ENCODE measurements around the gene OPALIN.

The OPALIN gene

DNA sequence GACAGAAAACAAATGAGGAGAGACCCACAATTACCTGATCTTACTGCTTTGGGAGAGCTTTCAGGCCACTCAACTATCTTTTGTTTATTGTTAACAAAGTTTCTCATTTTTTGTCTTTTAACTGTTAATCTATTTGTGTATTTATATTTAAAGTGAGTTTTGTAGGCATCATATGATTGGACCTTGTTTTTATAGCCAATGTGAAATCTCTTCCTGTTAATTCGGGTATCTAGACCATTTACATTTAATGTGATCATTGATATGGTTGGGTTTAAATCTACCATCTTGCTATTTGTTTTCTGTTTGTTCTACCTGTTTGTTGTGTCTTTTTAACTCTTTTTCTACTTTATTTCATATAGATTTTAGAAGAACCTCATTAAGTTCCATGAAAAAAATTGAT is 12.5 kb downstream of the OPALIN start:
- Histone ChIP-seq H3K4me1 (ENCODE audit: control insufficient read depth, low read depth, low read length) (peaks cover 4% of the 10 kb centered on the region), H3K18ac (ENCODE audit: low read length) (no peak overlapping the region), H4K5ac (ENCODE audit: low read length) (no peak overlapping the region), H3K23ac (ENCODE audit: low read length) (no peak overlapping the region), H3K9ac (ENCODE audit: low read length) (no peak overlapping the region), H3K27ac (ENCODE audit: low read depth, low read length) (no peak overlapping the region), H3K4ac (ENCODE audit: low read depth, low read length) (no peak overlapping the region), H2BK15ac (replicated peaks; ENCODE audit: low read depth) (no peak overlapping the region), H3K27me3 (ENCODE audit: insufficient read depth, low read length, poor library complexity) (no peaks in the 10 kb centered on the region), H3K79me1 (ENCODE audit: low read length) (no peaks in the 10 kb centered on the region), H3K79me2 (ENCODE audit: control insufficient read depth, insufficient read depth, low read length) (no peaks in the 10 kb centered on the region), H3K4me2 (ENCODE audit: low read length) (no peak overlapping the region), H3K4me3 (ENCODE audit: low read length) (no peak overlapping the region), H2AK5ac (ENCODE audit: low read length) (no peak overlapping the region), H3K36me3 (ENCODE audit: control insufficient read depth, insufficient read depth, low read length) (no peaks in the 10 kb centered on the region), H3K56ac (ENCODE audit: low read length) (no peak overlapping the region), H2BK120ac (ENCODE audit: low read depth, low read length) (no peak overlapping the region), H2BK5ac (ENCODE audit: low read length) (no peak overlapping the region), H4K8ac (ENCODE audit: low read depth, low read length) (no peak overlapping the region)
- DNase-seq, result no peak
- no CpG with 5 or more reads among the region's 1 CpG for WGBS (ENCODE audit: extremely low coverage, insufficient coverage, low lambda C conversion rate)

DNA sequence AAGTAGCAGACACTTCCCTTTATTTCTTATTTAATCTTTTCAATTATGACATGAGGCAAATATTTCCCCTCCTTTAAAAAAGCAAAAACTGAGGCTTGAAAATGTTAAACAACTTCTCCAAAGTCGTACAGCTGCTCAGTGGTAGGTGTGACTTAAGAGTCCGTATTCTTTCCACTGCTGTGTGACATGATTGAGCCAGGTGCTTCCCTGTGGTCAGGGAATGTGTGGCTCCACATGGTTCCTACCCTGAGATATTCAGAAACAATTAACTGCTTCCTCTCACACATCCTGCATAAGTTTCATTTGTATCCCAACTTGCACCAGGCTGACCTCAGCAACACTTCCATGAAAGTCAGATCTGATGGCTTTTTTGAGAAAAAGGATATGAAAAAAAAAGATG is 13.6 kb downstream of the OPALIN start:
- no peak overlapping the region for H3K4ac ChIP-seq (ENCODE audit: low read depth, low read length)
- H2BK5ac ChIP-seq (ENCODE audit: low read length), result no peak overlapping the region
- H3K4me3 ChIP-seq (ENCODE audit: low read length), result no peak overlapping the region
- H3K27me3 ChIP-seq (ENCODE audit: insufficient read depth, low read length, poor library complexity), result no peaks in the 10 kb centered on the region
- H2BK15ac ChIP-seq (replicated peaks; ENCODE audit: low read depth), result no peak overlapping the region
- peak; percentile 82 for DNase-seq
- H4K5ac ChIP-seq (ENCODE audit: low read length), result no peak overlapping the region
- no peak overlapping the region for H4K8ac ChIP-seq (ENCODE audit: low read depth, low read length)
- peaks cover 4% of the 10 kb centered on the region for H3K4me1 ChIP-seq (ENCODE audit: control insufficient read depth, low read depth, low read length)
- H3K9ac ChIP-seq (ENCODE audit: low read length), result no peak overlapping the region
- WGBS (ENCODE audit: extremely low coverage, insufficient coverage, low lambda C conversion rate), result no CpG with 5 or more reads among the region's 2 CpGs
- H3K56ac ChIP-seq (ENCODE audit: low read length), result no peak overlapping the region
- H3K36me3 ChIP-seq (ENCODE audit: control insufficient read depth, insufficient read depth, low read length), result no peaks in the 10 kb centered on the region
- H3K4me2 ChIP-seq (ENCODE audit: low read length), result no peak overlapping the region
- no peak overlapping the region for H3K23ac ChIP-seq (ENCODE audit: low read length)
- no peak overlapping the region for H2AK5ac ChIP-seq (ENCODE audit: low read length)
- H3K79me1 ChIP-seq (ENCODE audit: low read length), result no peaks in the 10 kb centered on the region
- H3K18ac ChIP-seq (ENCODE audit: low read length), result no peak overlapping the region
- no peaks in the 10 kb centered on the region for H3K79me2 ChIP-seq (ENCODE audit: control insufficient read depth, insufficient read depth, low read length)
- peak overlapping the region; percentile 3 for H3K27ac ChIP-seq (ENCODE audit: low read depth, low read length)
- H2BK120ac ChIP-seq (ENCODE audit: low read depth, low read length), result no peak overlapping the region

DNA sequence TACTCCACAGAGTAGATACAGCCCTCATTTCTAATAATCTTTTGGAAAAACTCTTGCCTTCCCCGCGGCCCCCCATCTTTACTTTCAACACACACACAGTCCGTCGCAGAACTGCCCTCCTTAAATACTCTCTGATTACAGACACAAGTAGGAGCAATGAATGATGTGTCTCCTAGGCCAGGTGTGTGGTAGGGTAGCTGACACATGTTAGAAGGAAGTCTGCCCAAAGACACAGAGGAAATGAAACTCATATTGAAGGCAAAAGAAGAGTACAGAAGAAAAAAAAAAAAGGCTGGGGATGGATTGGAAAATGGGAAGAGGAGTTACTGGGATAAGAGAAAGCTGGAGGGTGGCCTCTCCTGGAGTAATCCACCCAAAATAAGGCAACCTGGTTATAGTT is 14.6 kb downstream of the OPALIN start:
- H3K36me3 ChIP-seq (ENCODE audit: control insufficient read depth, insufficient read depth, low read length), result no peaks in the 10 kb centered on the region
- H2AK5ac ChIP-seq (ENCODE audit: low read length), result no peak overlapping the region
- H4K8ac ChIP-seq (ENCODE audit: low read depth, low read length), result no peak overlapping the region
- no peak overlapping the region for H4K5ac ChIP-seq (ENCODE audit: low read length)
- H2BK120ac ChIP-seq (ENCODE audit: low read depth, low read length), result no peak overlapping the region
- H2BK15ac ChIP-seq (replicated peaks; ENCODE audit: low read depth), result no peak overlapping the region
- DNase-seq, result no peak
- no peak overlapping the region for H3K18ac ChIP-seq (ENCODE audit: low read length)
- H3K79me1 ChIP-seq (ENCODE audit: low read length), result no peaks in the 10 kb centered on the region
- H3K27ac ChIP-seq (ENCODE audit: low read depth, low read length), result no peak overlapping the region
- no peak overlapping the region for H3K56ac ChIP-seq (ENCODE audit: low read length)
- no peak overlapping the region for H3K4me3 ChIP-seq (ENCODE audit: low read length)
- H2BK5ac ChIP-seq (ENCODE audit: low read length), result no peak overlapping the region
- H3K9ac ChIP-seq (ENCODE audit: low read length), result no peak overlapping the region
- H3K4ac ChIP-seq (ENCODE audit: low read depth, low read length), result no peak overlapping the region
- no peaks in the 10 kb centered on the region for H3K27me3 ChIP-seq (ENCODE audit: insufficient read depth, low read length, poor library complexity)
- H3K79me2 ChIP-seq (ENCODE audit: control insufficient read depth, insufficient read depth, low read length), result no peaks in the 10 kb centered on the region
- no peak overlapping the region for H3K23ac ChIP-seq (ENCODE audit: low read length)
- H3K4me1 ChIP-seq (ENCODE audit: control insufficient read depth, low read depth, low read length), result peaks cover 4% of the 10 kb centered on the region
- H3K4me2 ChIP-seq (ENCODE audit: low read length), result no peak overlapping the region
- WGBS (ENCODE audit: extremely low coverage, insufficient coverage, low lambda C conversion rate), result no CpG with 5 or more reads among the region's 4 CpGs

DNA sequence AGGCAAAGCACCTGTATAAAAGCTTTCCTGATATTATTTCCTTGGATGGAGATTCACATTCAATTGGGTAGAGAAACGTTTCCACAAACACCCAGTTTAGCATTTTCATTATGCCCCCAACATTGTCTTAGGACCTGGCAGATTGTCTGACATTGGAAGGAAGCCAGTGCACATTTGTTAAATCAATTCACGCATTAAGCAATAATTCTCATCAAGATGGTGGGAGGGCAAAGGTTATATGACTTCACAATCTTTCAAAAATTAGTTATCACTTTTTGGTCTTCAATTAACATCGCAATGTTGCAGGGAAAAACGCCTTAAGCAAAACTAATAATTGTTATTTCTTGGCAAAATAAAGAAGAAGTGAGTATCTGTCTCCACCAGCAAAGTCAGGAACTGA is 16.4 kb downstream of the OPALIN start:
- no peak overlapping the region for H4K5ac ChIP-seq (ENCODE audit: low read length)
- no peak overlapping the region for H3K4me2 ChIP-seq (ENCODE audit: low read length)
- no peak overlapping the region for H4K8ac ChIP-seq (ENCODE audit: low read depth, low read length)
- no peaks in the 10 kb centered on the region for H3K36me3 ChIP-seq (ENCODE audit: control insufficient read depth, insufficient read depth, low read length)
- no peak overlapping the region for H3K9ac ChIP-seq (ENCODE audit: low read length)
- H3K4me1 ChIP-seq (ENCODE audit: control insufficient read depth, low read depth, low read length), result peaks cover 4% of the 10 kb centered on the region
- H3K23ac ChIP-seq (ENCODE audit: low read length), result no peak overlapping the region
- DNase-seq, result no peak
- H3K56ac ChIP-seq (ENCODE audit: low read length), result no peak overlapping the region
- no peak overlapping the region for H2BK120ac ChIP-seq (ENCODE audit: low read depth, low read length)
- no peak overlapping the region for H3K4ac ChIP-seq (ENCODE audit: low read depth, low read length)
- H3K79me2 ChIP-seq (ENCODE audit: control insufficient read depth, insufficient read depth, low read length), result no peaks in the 10 kb centered on the region
- no peak overlapping the region for H2BK15ac ChIP-seq (replicated peaks; ENCODE audit: low read depth)
- no peaks in the 10 kb centered on the region for H3K79me1 ChIP-seq (ENCODE audit: low read length)
- H2BK5ac ChIP-seq (ENCODE audit: low read length), result no peak overlapping the region
- no peak overlapping the region for H3K4me3 ChIP-seq (ENCODE audit: low read length)
- no peak overlapping the region for H3K18ac ChIP-seq (ENCODE audit: low read length)
- H3K27ac ChIP-seq (ENCODE audit: low read depth, low read length), result no peak overlapping the region
- no peaks in the 10 kb centered on the region for H3K27me3 ChIP-seq (ENCODE audit: insufficient read depth, low read length, poor library complexity)
- no peak overlapping the region for H2AK5ac ChIP-seq (ENCODE audit: low read length)
- no CpG with 5 or more reads among the region's 4 CpGs for WGBS (ENCODE audit: extremely low coverage, insufficient coverage, low lambda C conversion rate)

DNA sequence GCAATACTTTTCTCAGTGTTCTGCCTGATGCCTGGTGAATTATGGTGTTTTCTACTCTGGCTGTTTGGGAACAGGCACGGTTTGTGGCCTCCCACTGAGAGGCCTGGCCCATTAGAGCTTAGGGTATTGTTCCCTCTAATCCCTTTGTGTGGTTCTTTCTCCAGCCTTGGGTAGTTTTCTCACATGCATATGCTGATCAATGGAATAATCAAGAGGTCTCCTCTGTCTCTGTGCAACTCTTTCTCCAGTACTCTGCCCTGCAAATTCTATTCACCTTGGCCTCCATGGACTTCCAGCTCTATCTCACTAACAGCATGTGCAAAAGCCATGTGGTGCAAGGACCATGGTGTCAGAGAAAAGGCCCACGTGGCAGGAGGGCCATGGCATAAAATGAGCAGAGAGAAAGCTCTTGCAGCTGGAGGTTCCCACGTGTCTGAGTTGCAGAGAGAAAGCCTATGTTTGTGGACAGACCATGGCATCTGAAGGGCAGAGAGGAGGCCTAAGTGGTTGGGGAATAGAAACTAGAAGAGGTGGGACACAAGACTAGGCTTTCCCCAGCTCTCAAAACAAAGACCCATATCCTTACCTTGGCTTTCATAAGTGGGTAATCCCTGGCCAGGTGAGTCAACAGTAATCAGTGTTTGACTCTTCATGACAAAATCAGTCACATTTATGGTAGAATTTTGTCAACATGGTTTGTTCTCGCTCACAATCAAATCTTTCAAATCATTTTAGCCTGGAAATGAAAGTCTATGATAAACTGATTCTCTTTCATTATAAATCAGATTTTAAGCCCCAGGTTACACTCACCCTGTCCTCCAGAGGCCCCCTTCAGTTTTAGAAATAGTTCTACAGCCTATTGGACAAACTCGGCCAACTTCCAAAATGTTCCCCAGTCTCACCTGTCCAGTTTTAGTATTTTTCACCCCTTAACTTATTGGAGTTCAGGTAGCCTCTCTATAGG is 17.3 kb downstream of the OPALIN start:
- no peak overlapping the region for H3K4ac ChIP-seq (ENCODE audit: low read depth, low read length)
- H4K5ac ChIP-seq (ENCODE audit: low read length), result no peak overlapping the region
- no peaks in the 10 kb centered on the region for H3K27me3 ChIP-seq (ENCODE audit: insufficient read depth, low read length, poor library complexity)
- H3K79me1 ChIP-seq (ENCODE audit: low read length), result no peaks in the 10 kb centered on the region
- H2BK5ac ChIP-seq (ENCODE audit: low read length), result no peak overlapping the region
- H2BK15ac ChIP-seq (replicated peaks; ENCODE audit: low read depth), result no peak overlapping the region
- H4K8ac ChIP-seq (ENCODE audit: low read depth, low read length), result no peak overlapping the region
- no peaks in the 10 kb centered on the region for H3K36me3 ChIP-seq (ENCODE audit: control insufficient read depth, insufficient read depth, low read length)
- H3K4me2 ChIP-seq (ENCODE audit: low read length), result no peak overlapping the region
- H3K79me2 ChIP-seq (ENCODE audit: control insufficient read depth, insufficient read depth, low read length), result no peaks in the 10 kb centered on the region
- peaks cover 4% of the 10 kb centered on the region for H3K4me1 ChIP-seq (ENCODE audit: control insufficient read depth, low read depth, low read length)
- no peak overlapping the region for H3K4me3 ChIP-seq (ENCODE audit: low read length)
- H3K56ac ChIP-seq (ENCODE audit: low read length), result peak overlapping the region; percentile 31
- WGBS (ENCODE audit: extremely low coverage, insufficient coverage, low lambda C conversion rate), result no CpG with 5 or more reads among the region's 5 CpGs
- H2BK120ac ChIP-seq (ENCODE audit: low read depth, low read length), result no peak overlapping the region
- H3K18ac ChIP-seq (ENCODE audit: low read length), result no peak overlapping the region
- H2AK5ac ChIP-seq (ENCODE audit: low read length), result no peak overlapping the region
- H3K27ac ChIP-seq (ENCODE audit: low read depth, low read length), result no peak overlapping the region
- H3K9ac ChIP-seq (ENCODE audit: low read length), result no peak overlapping the region
- no peak overlapping the region for H3K23ac ChIP-seq (ENCODE audit: low read length)
- peak; percentile 78 for DNase-seq
